SK-N-SH (cell line): ENCODE data around the gene TMEM238L. TPM values are rescaled to one million over a fixed set of nuclear protein-coding genes. Genes with fewer than 3 reads are reported as not detected.

Experiments used
- CTCF ChIA-PET: fragments of 300-600, 350-600 bp; formaldehyde crosslinking; extraction: SDS; loops from one replicate; lab custom pipeline; 2021; lab: Yijun Ruan, JAX
- POLR2A ChIA-PET: fragments of 350-600 bp; sonication (Branson Sonifier 250); formaldehyde crosslinking; extraction: SDS; loops from one replicate; lab custom pipeline; 2020; ENCODE audit warnings: antibody characterized with exemption, inconsistent platforms; lab: Yijun Ruan, JAX
- DNase-seq: peaks from one replicate; pipeline ENCODE4 v3.0.0; 2012
- H2AFZ ChIP-seq: fragments of 200-600 bp; sonication (generic); 2 replicates; pipeline ENCODE4 v1.8.1; 2016; ENCODE audit warnings: antibody characterized with exemption, mild to moderate bottlenecking, low read depth
- H3F3A ChIP-seq: fragments of 200-600 bp; sonication (generic); replicated peaks from 2 replicates; pipeline ENCODE3; 2016; ENCODE audit warnings: antibody characterized with exemption, mild to moderate bottlenecking; ENCODE audit not compliant: insufficient read depth
- H3K27ac ChIP-seq, 2 experiments: fragments of 200-500 bp in 1 of 2; fragments of 200-600 bp in 1 of 2; sonication (Bioruptor generic) in 1 of 2; sonication (generic), shearing (Covaris generic) in 1 of 2; 2 replicates each; pipeline versions ENCODE4 v1.5.1 to v1.6.1; 2014 to 2016; ENCODE audit warnings: low read depth in 2 of 2, inconsistent platforms in 1 of 2, low read length in 1 of 2, mild to moderate bottlenecking in 1 of 2, mixed read lengths in 1 of 2
- H3K27me3 ChIP-seq: fragments of 200-600 bp; sonication (generic), shearing (Covaris generic); 2 replicates; pipeline ENCODE4 v1.6.1; 2016; ENCODE audit warnings: mixed run types; ENCODE audit not compliant: insufficient read depth
- H3K36me3 ChIP-seq, 2 experiments: fragments of 200-500 bp in 1 of 2; fragments of 200-600 bp in 1 of 2; sonication (Bioruptor generic) in 1 of 2; sonication (generic) in 1 of 2; replicated peaks in 1 of 2; 2 replicates each; pipeline versions ENCODE3 to v1.5.1; 2014 to 2016; ENCODE audit warnings: low read length in 1 of 2, mild to moderate bottlenecking in 1 of 2; ENCODE audit not compliant: insufficient read depth in 2 of 2, control insufficient read depth in 1 of 2
- H3K4me1 ChIP-seq, 2 experiments: fragments of 200-500 bp in 1 of 2; fragments of 200-600 bp in 1 of 2; sonication (Bioruptor generic) in 1 of 2; sonication (generic), shearing (Covaris generic) in 1 of 2; 2 replicates each; pipeline versions ENCODE4 v1.5.1 to v1.6.1; 2014 to 2016; ENCODE audit warnings: low read depth in 1 of 2, low read length in 1 of 2, mixed run types in 1 of 2; ENCODE audit not compliant: insufficient read depth in 2 of 2, control insufficient read depth in 1 of 2
- H3K4me2 ChIP-seq: fragments of 200-600 bp; sonication (generic), shearing (Covaris generic); 2 replicates; pipeline ENCODE4 v1.6.1; 2017; ENCODE audit warnings: mixed run types
- H3K4me3 ChIP-seq, 2 experiments: fragments of 200-500 bp in 1 of 2; fragments of 200-600 bp in 1 of 2; sonication (Bioruptor generic) in 1 of 2; sonication (generic), shearing (Covaris generic) in 1 of 2; 2 replicates each; pipeline versions ENCODE4 v1.5.1 to v1.8.1; 2014 to 2016; ENCODE audit warnings: low read depth in 2 of 2, inconsistent platforms in 1 of 2, low read length in 1 of 2, mild to moderate bottlenecking in 1 of 2, mixed read lengths in 1 of 2, moderate library complexity in 1 of 2
- H3K79me2 ChIP-seq: fragments of 200-600 bp; sonication (generic); 2 replicates; pipeline ENCODE4 v1.8.1; 2017; ENCODE audit warnings: mild to moderate bottlenecking; ENCODE audit not compliant: insufficient read depth
- H3K9ac ChIP-seq: fragments of 200-600 bp; sonication (generic); 2 replicates; pipeline ENCODE4 v1.6.1; 2017; ENCODE audit warnings: mixed run types
- H3K9me2 ChIP-seq: fragments of 200-600 bp; sonication (generic); 2 replicates; pipeline ENCODE4 v1.6.1; 2017; ENCODE audit warnings: mixed run types
- H3K9me3 ChIP-seq: fragments of 200-600 bp; sonication (generic); 2 replicates; pipeline ENCODE4 v1.6.1; 2017; ENCODE audit warnings: mixed run types, mild to moderate bottlenecking, moderate library complexity
- H4K20me1 ChIP-seq: fragments of 200-600 bp; sonication (generic); 2 replicates; pipeline ENCODE4 v1.6.1; 2017; ENCODE audit warnings: mild to moderate bottlenecking, mixed run types; ENCODE audit not compliant: insufficient read depth
- CHD2 ChIP-seq: fragments of 150-350 bp; IDR thresholded peaks from 2 replicates; pipeline ENCODE4 v1.6.1; 2018; ENCODE audit warnings: low read length; ENCODE audit not compliant: partially characterized antibody
- ELF1 ChIP-seq: IDR thresholded peaks from 2 replicates; pipeline ENCODE4 v1.4.0; 2012
- EP300 ChIP-seq, 2 experiments: IDR thresholded peaks; 2 replicates each; pipeline versions ENCODE4 v1.4.0 to v1.6.1; 2012; ENCODE audit warnings: borderline replicate concordance in 1 of 2, low read depth in 1 of 2, low read length in 1 of 2
- EZH2phosphoT487 ChIP-seq: fragments of 200-600 bp; sonication (generic); IDR thresholded peaks from 2 replicates; pipeline ENCODE4 v1.6.1; 2017; ENCODE audit warnings: low read depth, mixed run types, mild to moderate bottlenecking, antibody characterized with exemption, moderate library complexity, borderline replicate concordance
- FOSL2 ChIP-seq: IDR thresholded peaks from 2 replicates; pipeline ENCODE4 v1.4.0; 2012; ENCODE audit warnings: low read depth, mild to moderate bottlenecking, moderate library complexity, borderline replicate concordance
- FOXJ3 ChIP-seq: sonication (generic); formaldehyde crosslinking; IDR thresholded peaks from 2 replicates; pipeline ENCODE4 v1.5.1; 2020; ENCODE audit warnings: mild to moderate bottlenecking, missing genetic modification reagents
- FOXM1 ChIP-seq: IDR thresholded peaks from 2 replicates; pipeline ENCODE4 v1.4.0; 2012; ENCODE audit warnings: low read depth, mild to moderate bottlenecking
- GABPA ChIP-seq: IDR thresholded peaks from 2 replicates; pipeline ENCODE4 v1.4.0; 2012; ENCODE audit warnings: low read depth, mild to moderate bottlenecking
- GATA2 ChIP-seq: sonication (generic); formaldehyde crosslinking; IDR thresholded peaks from 2 replicates; pipeline ENCODE4 v1.5.0; 2020; ENCODE audit warnings: mild to moderate bottlenecking, missing genetic modification reagents
- JUND ChIP-seq: IDR thresholded peaks from 2 replicates; pipeline ENCODE4 v1.4.0; 2012
- MEF2A ChIP-seq: IDR thresholded peaks from 2 replicates; pipeline ENCODE4 v1.4.0; 2012; ENCODE audit warnings: low read depth, borderline replicate concordance
- NRF1 ChIP-seq: IDR thresholded peaks from 2 replicates; pipeline ENCODE4 v1.6.1; 2012; ENCODE audit warnings: low read depth, mild to moderate bottlenecking, low read length
- POLR2AphosphoS5 ChIP-seq: IDR thresholded peaks from 2 replicates; pipeline ENCODE4 v1.6.1; 2012; ENCODE audit warnings: low read depth, low read length
- RAD21 ChIP-seq: IDR thresholded peaks from 2 replicates; pipeline ENCODE4 v1.6.1; 2012; ENCODE audit warnings: mild to moderate bottlenecking, low read length
- RFX5 ChIP-seq: IDR thresholded peaks from 2 replicates; pipeline ENCODE4 v1.6.1; 2012; ENCODE audit warnings: mild to moderate bottlenecking, improper control_type of control experiment, low read length
- RXRA ChIP-seq: IDR thresholded peaks from 2 replicates; pipeline ENCODE4 v1.4.0; 2012; ENCODE audit warnings: low read depth, mild to moderate bottlenecking, borderline replicate concordance
- SIN3A ChIP-seq: IDR thresholded peaks from 2 replicates; pipeline ENCODE4 v1.6.1; 2012; ENCODE audit warnings: low read depth, mild to moderate bottlenecking, low read length, moderate library complexity, borderline replicate concordance
- SMC3 ChIP-seq: IDR thresholded peaks from 2 replicates; pipeline ENCODE4 v1.6.1; 2012; ENCODE audit warnings: low read depth, low read length, improper control_type of control experiment
- TCF12 ChIP-seq: IDR thresholded peaks from 2 replicates; pipeline ENCODE4 v1.4.0; 2012
- TEAD4 ChIP-seq: IDR thresholded peaks from 2 replicates; pipeline ENCODE4 v1.4.0; 2012; ENCODE audit warnings: mild to moderate bottlenecking, borderline replicate concordance; ENCODE audit not compliant: insufficient read depth
- YY1 ChIP-seq: IDR thresholded peaks from 2 replicates; pipeline ENCODE4 v1.4.0; 2012; ENCODE audit warnings: low read depth, mild to moderate bottlenecking
- WGBS: methylation state at CpG from one replicate; pipeline ENCODE4 v1.1.6; 2017; ENCODE audit warnings: low lambda C conversion rate; 5-methylcytosine and 5-hydroxymethylcytosine counted together
- polyA plus RNA-seq, 3 experiments: library from polyadenylated mRNA; depleted of rRNA; stranded (reverse); fragments of >200 nt; gene quantifications; 2 replicates each; pipeline ENCODE4 v1.2.3, GENCODE V29; 2012
- TF ChIP-seq, protein P1 (sequence below): fragments of 200-600 bp; sonication (generic); IDR thresholded peaks from 2 replicates; pipeline ENCODE4 v1.6.1; 2017; ENCODE audit warnings: antibody characterized with exemption, mild to moderate bottlenecking, moderate library complexity
- TF ChIP-seq, protein P2 (sequence below): IDR thresholded peaks from 2 replicates; pipeline ENCODE4 v1.4.0; 2012; ENCODE audit warnings: low read depth
- TF ChIP-seq, protein P3 (sequence below): IDR thresholded peaks from 2 replicates; pipeline ENCODE4 v1.4.0; 2012; ENCODE audit warnings: low read depth, borderline replicate concordance
- TF ChIP-seq, protein P4 (sequence below): IDR thresholded peaks from 2 replicates; pipeline ENCODE4; 2012
- TF ChIP-seq, protein P5 (sequence below): fragments of 150-350 bp; IDR thresholded peaks from 2 replicates; pipeline ENCODE4 v1.6.1; 2017; ENCODE audit warnings: antibody characterized with exemption, low read length, low read depth, borderline replicate concordance

The TMEM238L gene
- polyA plus RNA-seq, 1 of the 3 experiments (the other 2 are of a cell fraction): not detected

DNA sequence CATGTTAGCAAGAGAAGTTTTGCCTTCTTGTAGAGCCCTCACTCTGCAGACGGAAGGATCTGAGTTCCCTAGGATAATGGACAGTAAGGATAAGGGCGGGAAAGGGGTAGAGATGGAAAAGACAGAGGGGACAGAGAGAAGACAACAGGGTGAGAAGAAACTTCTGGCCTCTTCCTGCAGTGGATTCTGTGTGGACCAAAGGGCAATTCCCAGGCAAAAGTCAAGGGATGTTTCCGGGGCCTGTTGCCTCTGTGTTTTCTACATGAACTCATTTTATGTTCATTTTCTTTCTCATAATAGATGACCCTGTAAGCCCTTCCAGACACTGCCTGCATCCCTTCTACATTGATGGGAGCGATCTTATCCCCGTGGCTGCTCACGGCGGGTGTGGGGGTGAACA, 647 bp upstream of the TMEM238L start:
- Histone ChIP-seq H3K27me3 (no peaks in the 10 kb centered on the region), H3F3A (no peaks in the 10 kb centered on the region), H3K79me2 (no peaks in the 10 kb centered on the region), H2AFZ (no peak overlapping the region), H3K9ac (no peak overlapping the region), H3K9me2 (no peaks in the 10 kb centered on the region), H4K20me1 (no peaks in the 10 kb centered on the region), H3K36me3 (no peaks in the 10 kb centered on the region), H3K9me3 (no peaks in the 10 kb centered on the region), H3K4me3 (no peak overlapping the region), H3K4me2 (no peak overlapping the region), H3K4me1 (no peaks in the 10 kb centered on the region; a peak in 1 of 4 replicates), H3K27ac (no peak overlapping the region)
- DNase-seq: no peak
- ChIA-PET CTCF (no interaction called here), POLR2A (no interaction called here)
- no peak for TF ChIP-seq EZH2phosphoT487
- TF ChIP-seq, protein P1, sequence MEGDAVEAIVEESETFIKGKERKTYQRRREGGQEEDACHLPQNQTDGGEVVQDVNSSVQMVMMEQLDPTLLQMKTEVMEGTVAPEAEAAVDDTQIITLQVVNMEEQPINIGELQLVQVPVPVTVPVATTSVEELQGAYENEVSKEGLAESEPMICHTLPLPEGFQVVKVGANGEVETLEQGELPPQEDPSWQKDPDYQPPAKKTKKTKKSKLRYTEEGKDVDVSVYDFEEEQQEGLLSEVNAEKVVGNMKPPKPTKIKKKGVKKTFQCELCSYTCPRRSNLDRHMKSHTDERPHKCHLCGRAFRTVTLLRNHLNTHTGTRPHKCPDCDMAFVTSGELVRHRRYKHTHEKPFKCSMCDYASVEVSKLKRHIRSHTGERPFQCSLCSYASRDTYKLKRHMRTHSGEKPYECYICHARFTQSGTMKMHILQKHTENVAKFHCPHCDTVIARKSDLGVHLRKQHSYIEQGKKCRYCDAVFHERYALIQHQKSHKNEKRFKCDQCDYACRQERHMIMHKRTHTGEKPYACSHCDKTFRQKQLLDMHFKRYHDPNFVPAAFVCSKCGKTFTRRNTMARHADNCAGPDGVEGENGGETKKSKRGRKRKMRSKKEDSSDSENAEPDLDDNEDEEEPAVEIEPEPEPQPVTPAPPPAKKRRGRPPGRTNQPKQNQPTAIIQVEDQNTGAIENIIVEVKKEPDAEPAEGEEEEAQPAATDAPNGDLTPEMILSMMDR: no peak
- no peak for TF ChIP-seq TCF12
- TF ChIP-seq POLR2AphosphoS5: no peak
- TF ChIP-seq, protein P2, sequence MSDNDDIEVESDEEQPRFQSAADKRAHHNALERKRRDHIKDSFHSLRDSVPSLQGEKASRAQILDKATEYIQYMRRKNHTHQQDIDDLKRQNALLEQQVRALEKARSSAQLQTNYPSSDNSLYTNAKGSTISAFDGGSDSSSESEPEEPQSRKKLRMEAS: no peak
- TF ChIP-seq, protein P3, sequence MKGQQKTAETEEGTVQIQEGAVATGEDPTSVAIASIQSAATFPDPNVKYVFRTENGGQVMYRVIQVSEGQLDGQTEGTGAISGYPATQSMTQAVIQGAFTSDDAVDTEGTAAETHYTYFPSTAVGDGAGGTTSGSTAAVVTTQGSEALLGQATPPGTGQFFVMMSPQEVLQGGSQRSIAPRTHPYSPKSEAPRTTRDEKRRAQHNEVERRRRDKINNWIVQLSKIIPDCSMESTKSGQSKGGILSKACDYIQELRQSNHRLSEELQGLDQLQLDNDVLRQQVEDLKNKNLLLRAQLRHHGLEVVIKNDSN: no peak
- TF ChIP-seq GABPA: no peak
- TF ChIP-seq RFX5: no peak
- no peak for TF ChIP-seq YY1
- TF ChIP-seq GATA2 (CRISPR knock-in tag): no peak
- TF ChIP-seq MEF2A: no peak
- no peak for TF ChIP-seq FOXJ3 (CRISPR knock-in tag)
- TF ChIP-seq FOXM1: no peak
- TF ChIP-seq RAD21: no peak
- TF ChIP-seq, protein P4, sequence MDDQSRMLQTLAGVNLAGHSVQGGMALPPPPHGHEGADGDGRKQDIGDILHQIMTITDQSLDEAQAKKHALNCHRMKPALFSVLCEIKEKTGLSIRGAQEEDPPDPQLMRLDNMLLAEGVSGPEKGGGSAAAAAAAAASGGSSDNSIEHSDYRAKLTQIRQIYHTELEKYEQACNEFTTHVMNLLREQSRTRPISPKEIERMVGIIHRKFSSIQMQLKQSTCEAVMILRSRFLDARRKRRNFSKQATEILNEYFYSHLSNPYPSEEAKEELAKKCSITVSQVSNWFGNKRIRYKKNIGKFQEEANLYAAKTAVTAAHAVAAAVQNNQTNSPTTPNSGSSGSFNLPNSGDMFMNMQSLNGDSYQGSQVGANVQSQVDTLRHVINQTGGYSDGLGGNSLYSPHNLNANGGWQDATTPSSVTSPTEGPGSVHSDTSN: no peak
- no peak for TF ChIP-seq FOSL2
- no peak for TF ChIP-seq RXRA
- 51% methylated on average over 7 of the region's 7 CpGs for WGBS

DNA sequence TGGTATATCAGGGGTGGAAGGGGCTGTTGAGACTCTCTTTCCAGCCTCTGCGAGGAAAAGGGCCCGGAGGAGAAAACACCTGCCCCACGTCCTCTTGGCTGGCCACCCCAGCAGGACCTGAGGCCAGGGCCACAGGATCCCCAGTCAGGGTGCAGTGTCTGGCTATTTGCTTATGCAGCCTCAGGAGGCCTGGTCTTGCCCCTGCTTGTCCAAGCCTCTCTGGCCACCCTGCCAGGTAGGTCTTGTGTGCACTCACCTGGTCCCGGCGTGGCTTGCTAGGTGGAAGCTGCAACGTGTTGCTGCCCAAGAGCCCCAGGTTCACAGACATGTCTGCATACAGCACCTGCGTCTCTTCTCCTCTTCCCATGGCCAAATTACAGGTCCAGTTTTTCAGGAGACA, 549 bp downstream of the TMEM238L start:
- no peak for DNase-seq
- Histone ChIP-seq H3K4me1 (peaks cover 0 to 3% of the 10 kb centered on the region in 2 experiments; a peak in 1 of 4 replicates), H3F3A (no peaks in the 10 kb centered on the region), H3K4me2 (no peak overlapping the region), H3K4me3 (no peak overlapping the region), H3K27me3 (no peaks in the 10 kb centered on the region), H3K27ac (no peak overlapping the region), H3K9ac (no peak overlapping the region), H3K9me2 (no peaks in the 10 kb centered on the region), H4K20me1 (no peaks in the 10 kb centered on the region), H3K36me3 (no peaks in the 10 kb centered on the region), H2AFZ (no peak overlapping the region), H3K9me3 (no peaks in the 10 kb centered on the region), H3K79me2 (no peaks in the 10 kb centered on the region)
- TF ChIP-seq, protein P2: no peak
- TF ChIP-seq, protein P5, sequence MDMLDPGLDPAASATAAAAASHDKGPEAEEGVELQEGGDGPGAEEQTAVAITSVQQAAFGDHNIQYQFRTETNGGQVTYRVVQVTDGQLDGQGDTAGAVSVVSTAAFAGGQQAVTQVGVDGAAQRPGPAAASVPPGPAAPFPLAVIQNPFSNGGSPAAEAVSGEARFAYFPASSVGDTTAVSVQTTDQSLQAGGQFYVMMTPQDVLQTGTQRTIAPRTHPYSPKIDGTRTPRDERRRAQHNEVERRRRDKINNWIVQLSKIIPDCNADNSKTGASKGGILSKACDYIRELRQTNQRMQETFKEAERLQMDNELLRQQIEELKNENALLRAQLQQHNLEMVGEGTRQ: no peak
- no peak for TF ChIP-seq MEF2A
- TF ChIP-seq JUND: no peak
- TF ChIP-seq CHD2: no peak
- no peak for TF ChIP-seq NRF1
- TF ChIP-seq YY1: no peak
- no peak for TF ChIP-seq POLR2AphosphoS5
- TF ChIP-seq RFX5: no peak
- TF ChIP-seq RXRA: no peak
- TF ChIP-seq EP300 (IDR thresholded peaks at IDR 0.05; ENCODE audit: borderline replicate concordance in 1 of 2, low read depth in 1 of 2, low read length in 1 of 2): no peak
- no peak for TF ChIP-seq ELF1
- no peak for TF ChIP-seq SIN3A
- TF ChIP-seq SMC3: no peak
- TF ChIP-seq TEAD4: no peak
- WGBS: 51% methylated on average over 4 of the region's 7 CpGs
- ChIA-PET CTCF (no interaction called here), POLR2A (no interaction called here)
